K562 (cell line): ENCODE measurements around the gene RARRES1. TPM values are rescaled to one million over a fixed set of nuclear protein-coding genes. Genes with fewer than 3 reads are reported as not detected.

Experiments used
- BRD4 ChIP-seq: fragments of 200-600 bp; sonication (generic); IDR thresholded peaks from 2 replicates; pipeline ENCODE4 v1.6.1; 2017; ENCODE audit warnings: inconsistent platforms
- E2F5 ChIP-seq: sonication (generic); formaldehyde crosslinking; IDR thresholded peaks from 2 replicates; pipeline ENCODE4 v1.8.0; 2022; ENCODE audit warnings: mild to moderate bottlenecking, missing genetic modification reagents
- ETV1 ChIP-seq: fragments of 450-650 bp; conservative IDR thresholded peaks from 2 replicates; pipeline ENCODE4 v1.6.1; 2016; ENCODE audit warnings: missing genetic modification characterization, control low read depth, low read depth, missing compliant biosample characterization
- KLF13 ChIP-seq: fragments of 450-650 bp; IDR thresholded peaks from 2 replicates; pipeline ENCODE4 v1.6.1; 2016; ENCODE audit warnings: missing genetic modification characterization, low read depth, mild to moderate bottlenecking, missing compliant biosample characterization, moderate library complexity, borderline replicate concordance
- NFRKB ChIP-seq: fragments of 450-650 bp; IDR thresholded peaks from 2 replicates; pipeline ENCODE4 v1.6.1; 2016; ENCODE audit warnings: low read depth
- PHB ChIP-seq: fragments of 250-450 bp; sonication (Bioruptor Pico); IDR thresholded peaks from 2 replicates; pipeline ENCODE4 v1.5.0; 2021
- POLR2B ChIP-seq: fragments of 450-650 bp; IDR thresholded peaks from 2 replicates; pipeline ENCODE4 v1.6.1; 2018; ENCODE audit warnings: low read depth; ENCODE audit not compliant: partially characterized antibody
- RBM17 ChIP-seq: fragments of 200-400 bp; formaldehyde crosslinking; IDR thresholded peaks from 2 replicates; pipeline ENCODE4 v1.6.1; 2017; ENCODE audit warnings: low read depth, mild to moderate bottlenecking, low read length, borderline replicate concordance
- RFX5 ChIP-seq: IDR thresholded peaks from 2 replicates; pipeline ENCODE4 v1.6.1; 2011; ENCODE audit warnings: low read depth, mild to moderate bottlenecking, improper control_type of control experiment, low read length
- SMARCB1 ChIP-seq: IDR thresholded peaks from 2 replicates; pipeline ENCODE4 v1.6.1; 2011; ENCODE audit warnings: improper control_type of control experiment, low read depth; ENCODE audit not compliant: insufficient read length
- TEAD2 ChIP-seq: fragments of 450-650 bp; IDR thresholded peaks from 2 replicates; pipeline ENCODE4 v1.6.1; 2016; ENCODE audit warnings: missing genetic modification characterization, control low read depth, missing compliant biosample characterization
- YY1 ChIP-seq, 3 experiments: IDR thresholded peaks; 2 replicates each; pipeline ENCODE4 v1.6.1; 2011; ENCODE audit warnings: low read length in 2 of 3, mild to moderate bottlenecking in 2 of 3, moderate library complexity in 2 of 3, borderline replicate concordance in 1 of 3, control low read depth in 1 of 3, low read depth in 1 of 3; ENCODE audit not compliant: insufficient read depth in 3 of 3, insufficient replicate concordance in 2 of 3, control insufficient read depth in 1 of 3, insufficient read length in 1 of 3; ENCODE audit errors: extremely low read depth in 1 of 3
- ZBTB8A ChIP-seq: fragments of 450-650 bp; IDR thresholded peaks from 2 replicates; pipeline ENCODE4 v1.6.1; 2018; ENCODE audit warnings: mild to moderate bottlenecking, moderate library complexity; ENCODE audit not compliant: partially characterized antibody
- ZNF232 ChIP-seq: sonication (generic); formaldehyde crosslinking; IDR thresholded peaks from 2 replicates; pipeline ENCODE4 v1.8.0; 2022; ENCODE audit warnings: mild to moderate bottlenecking, missing genetic modification reagents
- ZNF696 ChIP-seq: fragments of 250-450 bp; sonication (Bioruptor Pico); conservative IDR thresholded peaks from 2 replicates; pipeline ENCODE4 v1.4.0; 2020; ENCODE audit warnings: mild to moderate bottlenecking, moderate library complexity
- polyA plus RNA-seq, 8 experiments: library from polyadenylated mRNA; depleted of rRNA in 4 of 8; stranded (reverse) in 5 of 8; unstranded in 3 of 8; fragments of >200 nt; fragmentation: Nextera tagmentation in 2 of 8; fragmentation: Illumina TruSeq in 1 of 8; extraction: Ambion mirVana in 2 of 8; extraction: Trizol in 1 of 8; gene quantifications; 2 replicates each; pipeline versions ENCODE4 v1.2.1 to v1.2.3, GENCODE V29; 2011 to 2014; ENCODE audit warnings: inconsistent platforms in 1 of 8, missing spikeins in 1 of 8
- total RNA-seq, 7 experiments: library from RNA; depleted of rRNA in 6 of 7; stranded (reverse); fragments of >200 nt in 6 of 7; fragmentation: Illumina TruSeq in 2 of 7; extraction: Trizol in 2 of 7; gene quantifications; 2 replicates each; pipeline versions ENCODE4 v1.2.1 to v1.2.3, GENCODE V29; 2011 to 2021; ENCODE audit warnings: low replicate concordance in 1 of 7
- TF ChIP-seq, protein P1 (sequence below): sonication (generic); formaldehyde crosslinking; IDR thresholded peaks from 2 replicates; pipeline ENCODE4 v1.8.1; 2023; ENCODE audit warnings: mild to moderate bottlenecking, missing genetic modification reagents
- TF ChIP-seq, protein P2 (sequence below): sonication (generic); formaldehyde crosslinking; IDR thresholded peaks from 2 replicates; pipeline ENCODE4 v1.8.1; 2023; ENCODE audit warnings: mild to moderate bottlenecking, missing genetic modification reagents
- TF ChIP-seq, protein P3 (sequence below): fragments of 250-450 bp; sonication (Bioruptor Pico); IDR thresholded peaks from 2 replicates; pipeline ENCODE4 v1.5.0; 2021; ENCODE audit warnings: mild to moderate bottlenecking, moderate library complexity
- TF ChIP-seq, protein P4 (sequence below): fragments of 200-800 bp; sonication (Bioruptor generic); IDR thresholded peaks from 2 replicates; pipeline ENCODE4 v1.6.1; 2017; ENCODE audit warnings: missing genetic modification characterization, missing compliant biosample characterization

The RARRES1 gene
- total and polyA plus RNA-seq, 9 of the 15 experiments (the other 6 are each of a cell fraction or from before 2014, with no cell fraction given), result not detected

- TF ChIP-seq YY1 (IDR thresholded peaks at IDR 0.05; ENCODE audit: borderline replicate concordance in 1 of 3, control insufficient read depth in 1 of 3, extremely low read depth in 1 of 3, insufficient read depth in 3 of 3, insufficient read length in 1 of 3, insufficient replicate concordance in 2 of 3, low read depth in 1 of 3, low read length in 2 of 3) (no peak), PHB (CRISPR knock-in tag) (no peak), NFRKB (0 out of 2 replicates have a peak, but pooled peaks have one; percentile 43), KLF13 (tag) (no peak), ZNF696 (CRISPR knock-in tag) (no peak), RFX5 (no peak), E2F5 (no peak), POLR2B (no peak), TEAD2 (tag) (no peak), BRD4 (no peak), SMARCB1 (no peak), ZNF232 (CRISPR knock-in tag) (no peak), ZBTB8A (no peak), RBM17 (no peak), ETV1 (tag) (no peak)
- TF ChIP-seq, protein P1, sequence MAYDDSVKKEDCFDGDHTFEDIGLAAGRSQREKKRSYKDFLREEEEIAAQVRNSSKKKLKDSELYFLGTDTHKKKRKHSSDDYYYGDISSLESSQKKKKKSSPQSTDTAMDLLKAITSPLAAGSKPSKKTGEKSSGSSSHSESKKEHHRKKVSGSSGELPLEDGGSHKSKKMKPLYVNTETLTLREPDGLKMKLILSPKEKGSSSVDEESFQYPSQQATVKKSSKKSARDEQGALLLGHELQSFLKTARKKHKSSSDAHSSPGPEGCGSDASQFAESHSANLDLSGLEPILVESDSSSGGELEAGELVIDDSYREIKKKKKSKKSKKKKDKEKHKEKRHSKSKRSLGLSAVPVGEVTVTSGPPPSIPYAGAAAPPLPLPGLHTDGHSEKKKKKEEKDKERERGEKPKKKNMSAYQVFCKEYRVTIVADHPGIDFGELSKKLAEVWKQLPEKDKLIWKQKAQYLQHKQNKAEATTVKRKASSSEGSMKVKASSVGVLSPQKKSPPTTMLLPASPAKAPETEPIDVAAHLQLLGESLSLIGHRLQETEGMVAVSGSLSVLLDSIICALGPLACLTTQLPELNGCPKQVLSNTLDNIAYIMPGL (CRISPR knock-in tag), result no peak
- TF ChIP-seq, protein P2, sequence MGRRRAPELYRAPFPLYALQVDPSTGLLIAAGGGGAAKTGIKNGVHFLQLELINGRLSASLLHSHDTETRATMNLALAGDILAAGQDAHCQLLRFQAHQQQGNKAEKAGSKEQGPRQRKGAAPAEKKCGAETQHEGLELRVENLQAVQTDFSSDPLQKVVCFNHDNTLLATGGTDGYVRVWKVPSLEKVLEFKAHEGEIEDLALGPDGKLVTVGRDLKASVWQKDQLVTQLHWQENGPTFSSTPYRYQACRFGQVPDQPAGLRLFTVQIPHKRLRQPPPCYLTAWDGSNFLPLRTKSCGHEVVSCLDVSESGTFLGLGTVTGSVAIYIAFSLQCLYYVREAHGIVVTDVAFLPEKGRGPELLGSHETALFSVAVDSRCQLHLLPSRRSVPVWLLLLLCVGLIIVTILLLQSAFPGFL (CRISPR knock-in tag), result no peak
- TF ChIP-seq, protein P3, sequence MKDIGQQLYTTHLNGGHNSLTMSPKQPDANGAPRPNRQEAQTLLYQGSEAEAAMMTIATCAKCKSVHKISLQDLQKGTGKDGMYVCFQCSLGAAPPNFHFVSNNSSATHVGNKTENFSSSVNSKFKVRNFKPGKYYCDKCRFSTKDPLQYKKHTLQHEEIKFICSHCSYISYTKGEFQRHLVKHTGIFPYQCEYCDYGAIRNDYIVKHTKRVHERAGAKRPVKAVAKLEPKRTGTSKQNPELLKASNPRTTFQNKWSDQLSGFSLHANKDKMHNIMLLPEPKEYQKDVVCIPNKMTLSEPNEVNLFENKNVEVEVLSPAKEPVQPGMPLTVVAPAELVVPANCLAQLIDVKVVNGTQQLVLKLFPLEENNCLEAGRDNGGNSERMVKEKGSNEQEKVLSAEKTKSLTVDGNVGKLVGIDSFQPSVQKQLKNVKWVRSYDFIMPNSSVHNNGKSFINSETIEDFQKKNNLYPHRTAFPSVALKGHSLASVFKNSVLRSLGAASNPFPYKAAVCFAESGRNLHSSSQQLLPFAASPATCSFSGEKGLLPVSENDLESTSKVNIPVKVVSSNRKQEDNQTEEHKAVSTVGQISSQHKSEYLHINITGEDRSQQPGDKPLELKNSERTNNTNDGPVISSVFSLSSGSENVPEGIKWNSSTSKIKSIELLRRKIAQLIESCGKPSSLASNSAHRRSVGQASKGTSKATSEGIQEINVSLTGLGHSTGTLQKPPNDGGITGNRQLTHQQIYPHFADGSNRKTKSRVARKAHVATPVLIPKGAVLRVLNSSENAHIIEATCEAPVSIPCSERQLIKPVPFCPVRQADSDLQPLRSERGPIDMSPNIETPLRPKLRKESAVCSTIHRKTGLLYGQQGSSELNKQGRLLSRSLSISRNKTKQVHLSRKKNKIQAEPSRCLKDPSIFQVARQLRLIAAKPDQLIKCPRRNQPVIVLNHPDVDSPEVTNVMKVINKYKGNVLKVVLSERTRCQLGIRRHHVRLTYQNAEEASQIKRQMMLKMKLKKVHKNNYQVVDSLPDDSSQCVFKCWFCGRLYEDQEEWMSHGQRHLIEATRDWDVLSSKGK (CRISPR knock-in tag), result no peak
- TF ChIP-seq, protein P4, sequence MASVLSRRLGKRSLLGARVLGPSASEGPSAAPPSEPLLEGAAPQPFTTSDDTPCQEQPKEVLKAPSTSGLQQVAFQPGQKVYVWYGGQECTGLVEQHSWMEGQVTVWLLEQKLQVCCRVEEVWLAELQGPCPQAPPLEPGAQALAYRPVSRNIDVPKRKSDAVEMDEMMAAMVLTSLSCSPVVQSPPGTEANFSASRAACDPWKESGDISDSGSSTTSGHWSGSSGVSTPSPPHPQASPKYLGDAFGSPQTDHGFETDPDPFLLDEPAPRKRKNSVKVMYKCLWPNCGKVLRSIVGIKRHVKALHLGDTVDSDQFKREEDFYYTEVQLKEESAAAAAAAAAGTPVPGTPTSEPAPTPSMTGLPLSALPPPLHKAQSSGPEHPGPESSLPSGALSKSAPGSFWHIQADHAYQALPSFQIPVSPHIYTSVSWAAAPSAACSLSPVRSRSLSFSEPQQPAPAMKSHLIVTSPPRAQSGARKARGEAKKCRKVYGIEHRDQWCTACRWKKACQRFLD (CRISPR knock-in tag), result no peak
Observed at GRCh38 chr3:158679547-158680000, 52.7 kb downstream of the RARRES1 start (continued).
